K562 (cell line): Measurements from ENCODE around the gene RDM1. TPM values are rescaled to one million over a fixed set of nuclear protein-coding genes. Genes with fewer than 3 reads are reported as not detected.

Source experiments
- ATAC-seq: fragments of 200-7000 bp; cut with Tn5 transposase; 3 replicates; pipeline ENCODE4 v1.9.1; 2020; ENCODE audit warnings: moderate library complexity
- BruUV-seq: library from RNA; stranded (reverse); fragments of 400-500 nt; replicated peaks from 2 replicates; lab custom pipeline; 2021; lab: Mats Ljungman, UMichigan
- CTCF ChIA-PET: fragments of 300-600 bp; formaldehyde crosslinking; extraction: SDS; loops from one replicate; lab custom pipeline; 2021; ENCODE audit warnings: low intra/inter-chr PET ratio; lab: Yijun Ruan, JAX
- POLR2A ChIA-PET: fragments of 300-600, 350-650 bp; sonication (Branson Sonifier 250); formaldehyde crosslinking; extraction: SDS; loops from one replicate; lab custom pipeline; 2021; ENCODE audit warnings: antibody characterized with exemption, inconsistent platforms; lab: Yijun Ruan, JAX
- DNase-seq, 4 experiments: peaks; one replicate each; pipeline versions ENCODE4 v3.0.0 to v3.0.0-alpha.2; 2011 to 2018; ENCODE audit warnings: low spot score in 3 of 4, mixed read lengths in 3 of 4; ENCODE audit errors: extremely low read depth in 1 of 4
- FAIRE-seq: peaks from 2 replicates; lab custom pipeline; 2011; peaks lifted over from hg19 to GRCh38; lab: Jason Lieb, UNC
- H2AFZ ChIP-seq: 2 replicates; pipeline ENCODE4 v1.6.0; 2011; ENCODE audit warnings: low read depth, low read length, control low read depth, inconsistent platforms
- H3K27ac ChIP-seq: fragments of 200-600 bp; 3 replicates; pipeline ENCODE4 v1.8.0; 2011; ENCODE audit warnings: low read depth, mild to moderate bottlenecking, control low read depth, inconsistent platforms, low read length, moderate library complexity, mixed read lengths; ENCODE audit errors: extremely low read depth
- H3K27me3 ChIP-seq, 2 experiments: fragments of 300-600 bp in 1 of 2; 2 replicates in 1 of 2; 3 replicates in 1 of 2; pipeline versions ENCODE4 v1.6.0 to v1.8.0; 2011; ENCODE audit warnings: inconsistent platforms in 2 of 2, low read length in 2 of 2, mild to moderate bottlenecking in 1 of 2, mixed read lengths in 1 of 2, moderate library complexity in 1 of 2; ENCODE audit not compliant: control insufficient read depth in 2 of 2, insufficient read depth in 2 of 2
- H3K36me3 ChIP-seq: fragments of 300-600 bp; 3 replicates; pipeline ENCODE4 v1.8.0; 2011; ENCODE audit warnings: mild to moderate bottlenecking, low read length, inconsistent platforms; ENCODE audit not compliant: control insufficient read depth, insufficient read depth
- H3K4me1 ChIP-seq, 2 experiments: fragments of 200-600 bp in 1 of 2; replicated peaks in 1 of 2; 2 replicates in 1 of 2; 3 replicates in 1 of 2; pipeline versions ENCODE4 v1.5.1 to v1.8.0; 2011; ENCODE audit warnings: inconsistent platforms in 2 of 2, low read length in 2 of 2, mild to moderate bottlenecking in 1 of 2, mixed read lengths in 1 of 2, moderate library complexity in 1 of 2; ENCODE audit not compliant: control insufficient read depth in 2 of 2, insufficient read depth in 2 of 2
- H3K4me2 ChIP-seq: 2 replicates; pipeline ENCODE4 v1.6.1; 2011; ENCODE audit warnings: low read length, control low read depth, inconsistent platforms, mixed read lengths; ENCODE audit not compliant: insufficient read depth
- H3K4me3 ChIP-seq: fragments of 200-600 bp; sonication (generic), shearing (Covaris generic); 2 replicates; pipeline ENCODE4 v1.5.1; 2016; ENCODE audit warnings: control low read depth, inconsistent platforms
- H3K79me2 ChIP-seq: fragments of 200-600 bp; 3 replicates; pipeline ENCODE4 v1.8.0; 2011; ENCODE audit warnings: low read length, inconsistent platforms; ENCODE audit not compliant: control insufficient read depth, insufficient read depth
- H3K9ac ChIP-seq, 2 experiments: 2 replicates each; pipeline versions ENCODE4 v1.6.0 to v1.6.1; 2011; ENCODE audit warnings: low read depth in 2 of 2, low read length in 2 of 2, control low read depth in 1 of 2, inconsistent platforms in 1 of 2, mild to moderate bottlenecking in 1 of 2, mixed read lengths in 1 of 2; ENCODE audit not compliant: insufficient read depth in 1 of 2
- H3K9me1 ChIP-seq: one replicate; pipeline ENCODE4 v1.6.0; 2011; ENCODE audit warnings: inconsistent platforms, mild to moderate bottlenecking, low read length, moderate library complexity; ENCODE audit not compliant: control insufficient read depth, insufficient read depth
- H3K9me3 ChIP-seq: replicated peaks from 2 replicates; pipeline ENCODE4 v1.5.1; 2011; ENCODE audit warnings: low read depth, low read length, inconsistent platforms; ENCODE audit not compliant: control insufficient read depth, insufficient read depth
- H4K20me1 ChIP-seq: replicated peaks from 2 replicates; pipeline ENCODE4 v1.6.1; 2011; ENCODE audit warnings: low read length, inconsistent platforms, mixed read lengths; ENCODE audit not compliant: control insufficient read depth, insufficient read depth
- ARID1B ChIP-seq: fragments of 450-650 bp; IDR thresholded peaks from 2 replicates; pipeline ENCODE4 v1.6.1; 2016; ENCODE audit warnings: antibody characterized with exemption, mild to moderate bottlenecking, inconsistent platforms
- BACH1 ChIP-seq: fragments of 200-800 bp; sonication (Bioruptor generic); IDR thresholded peaks from 2 replicates; pipeline ENCODE4 v1.6.1; 2016; ENCODE audit warnings: missing genetic modification characterization, missing compliant biosample characterization
- BRF1 ChIP-seq: IDR thresholded peaks from 3 replicates; pipeline ENCODE4 v1.6.1; 2011; ENCODE audit warnings: borderline replicate concordance, mild to moderate bottlenecking; ENCODE audit not compliant: insufficient read length; ENCODE audit errors: extremely low read depth
- CBX2 ChIP-seq: fragments of 200-600 bp; sonication (generic); IDR thresholded peaks from one replicate; pipeline ENCODE4 v1.6.1; 2012; ENCODE audit warnings: mild to moderate bottlenecking, low read length, inconsistent platforms; ENCODE audit not compliant: insufficient read depth, poor library complexity, severe bottlenecking
- FOXJ3 ChIP-seq: sonication (generic); formaldehyde crosslinking; IDR thresholded peaks from 2 replicates; pipeline ENCODE4 v1.4.0; 2020; ENCODE audit warnings: mild to moderate bottlenecking, missing genetic modification reagents
- GATAD2B ChIP-seq: fragments of 450-650 bp; IDR thresholded peaks from 2 replicates; pipeline ENCODE4 v1.6.1; 2017; ENCODE audit warnings: mild to moderate bottlenecking, borderline replicate concordance
- IRF2 ChIP-seq: sonication (generic); formaldehyde crosslinking; IDR thresholded peaks from 2 replicates; pipeline ENCODE4 v1.8.1; 2022; ENCODE audit warnings: mild to moderate bottlenecking, missing genetic modification reagents
- MXI1 ChIP-seq: IDR thresholded peaks from 2 replicates; pipeline ENCODE4 v1.6.1; 2011; ENCODE audit warnings: low read depth, mild to moderate bottlenecking, improper control_type of control experiment, low read length
- NR1H2 ChIP-seq: sonication (generic); formaldehyde crosslinking; IDR thresholded peaks from 2 replicates; pipeline ENCODE4 v1.4.0; 2020; ENCODE audit warnings: mild to moderate bottlenecking, missing genetic modification reagents
- POLR2A ChIP-seq: fragments of 450-650 bp; conservative IDR thresholded peaks from 2 replicates; pipeline ENCODE4 v1.6.1; 2016
- PRMT5 ChIP-seq: sonication (generic); formaldehyde crosslinking; IDR thresholded peaks from 2 replicates; pipeline ENCODE4 v1.5.0; 2020; ENCODE audit warnings: missing genetic modification reagents
- SIX5 ChIP-seq, 2 experiments: IDR thresholded peaks; 2 replicates each; pipeline ENCODE4 v1.6.1; 2011; ENCODE audit warnings: low read length in 2 of 2, borderline replicate concordance in 1 of 2, low read depth in 1 of 2, mild to moderate bottlenecking in 1 of 2, moderate library complexity in 1 of 2; ENCODE audit not compliant: insufficient read depth in 1 of 2
- THRAP3 ChIP-seq: fragments of 450-650 bp; IDR thresholded peaks from 2 replicates; pipeline ENCODE4 v1.6.1; 2016; ENCODE audit warnings: mild to moderate bottlenecking, inconsistent platforms, borderline replicate concordance
- ZBTB1 ChIP-seq: sonication (generic); formaldehyde crosslinking; IDR thresholded peaks from 2 replicates; pipeline ENCODE4 v1.8.1; 2023; ENCODE audit warnings: missing genetic modification reagents, low read depth, mild to moderate bottlenecking, borderline replicate concordance
- ZBTB17 ChIP-seq: fragments of 450-650 bp; formaldehyde crosslinking; IDR thresholded peaks from 2 replicates; pipeline ENCODE4 v1.4.0; 2020; ENCODE audit warnings: mild to moderate bottlenecking
- ZNF133 ChIP-seq: fragments of 250-450 bp; sonication (Bioruptor Pico); IDR thresholded peaks from 2 replicates; pipeline ENCODE4 v1.4.0; 2020; ENCODE audit warnings: mild to moderate bottlenecking
- ZNF146 ChIP-seq: IDR thresholded peaks from one replicate; pipeline ENCODE4 v1.6.1; 2018; ENCODE audit warnings: missing compliant biosample characterization; ENCODE audit not compliant: unreplicated experiment
- ZNF24 ChIP-seq: fragments of 450-650 bp; IDR thresholded peaks from 2 replicates; pipeline ENCODE4 v1.6.1; 2016
- ZNF347 ChIP-seq: fragments of 450-650 bp; formaldehyde crosslinking; IDR thresholded peaks from 2 replicates; pipeline ENCODE4 v1.4.0; 2020; ENCODE audit warnings: low read depth, mild to moderate bottlenecking, moderate library complexity
- ZNF696 ChIP-seq: fragments of 250-450 bp; sonication (Bioruptor Pico); conservative IDR thresholded peaks from 2 replicates; pipeline ENCODE4 v1.4.0; 2020; ENCODE audit warnings: mild to moderate bottlenecking, moderate library complexity
- ZNF699 ChIP-seq: fragments of 250-450 bp; sonication (Bioruptor Pico); IDR thresholded peaks from 2 replicates; pipeline ENCODE4 v1.8.0; 2021; ENCODE audit warnings: mild to moderate bottlenecking, moderate library complexity; ENCODE audit not compliant: insufficient replicate concordance
- ZZZ3 ChIP-seq: fragments of 450-650 bp; IDR thresholded peaks from 2 replicates; pipeline ENCODE4 v1.6.1; 2016; ENCODE audit warnings: antibody characterized with exemption, mild to moderate bottlenecking, moderate library complexity
- WGBS: fragments of 100-300 bp; shearing (Covaris generic); methylation state at CpG from one replicate; pipeline ENCODE4 v1.1.6; 2016; ENCODE audit warnings: low coverage, mixed read lengths; ENCODE audit not compliant: insufficient coverage; ENCODE audit errors: missing lambda C conversion rate; 5-methylcytosine and 5-hydroxymethylcytosine counted together
- in situ Hi-C: fragments of 300-500 bp; cut with MboI; formaldehyde crosslinking; loops from 4 replicates; pipeline ENCODE4 v1.15.0; 2018; ENCODE audit warnings: inconsistent platforms, mixed read lengths
- intact Hi-C: fragments of 100-400 bp; cut with micrococcal nuclease; formaldehyde crosslinking; loops from 2 replicates; pipeline ENCODE4 v1.14.2; 2022
- polyA plus RNA-seq, 8 experiments: library from polyadenylated mRNA; depleted of rRNA in 4 of 8; stranded (reverse) in 5 of 8; unstranded in 3 of 8; fragments of >200 nt; fragmentation: Nextera tagmentation in 2 of 8; fragmentation: Illumina TruSeq in 1 of 8; extraction: Ambion mirVana in 2 of 8; extraction: Trizol in 1 of 8; gene quantifications; 2 replicates each; pipeline versions ENCODE4 v1.2.1 to v1.2.3, GENCODE V29; 2011 to 2014; ENCODE audit warnings: inconsistent platforms in 1 of 8, missing spikeins in 1 of 8
- total RNA-seq, 7 experiments: library from RNA; depleted of rRNA in 6 of 7; stranded (reverse); fragments of >200 nt in 6 of 7; fragmentation: Illumina TruSeq in 2 of 7; extraction: Trizol in 2 of 7; gene quantifications; 2 replicates each; pipeline versions ENCODE4 v1.2.1 to v1.2.3, GENCODE V29; 2011 to 2021; ENCODE audit warnings: low replicate concordance in 1 of 7
- TF ChIP-seq, protein P1 (sequence below): fragments of 450-650 bp; IDR thresholded peaks from 2 replicates; pipeline ENCODE4 v1.6.1; 2016

The RDM1 gene
- total and polyA plus RNA-seq, 9 of the 15 experiments (the other 6 are each of a cell fraction or from before 2014, with no cell fraction given) = 2.5 to 11.2 (median 5.4) TPM

DNA sequence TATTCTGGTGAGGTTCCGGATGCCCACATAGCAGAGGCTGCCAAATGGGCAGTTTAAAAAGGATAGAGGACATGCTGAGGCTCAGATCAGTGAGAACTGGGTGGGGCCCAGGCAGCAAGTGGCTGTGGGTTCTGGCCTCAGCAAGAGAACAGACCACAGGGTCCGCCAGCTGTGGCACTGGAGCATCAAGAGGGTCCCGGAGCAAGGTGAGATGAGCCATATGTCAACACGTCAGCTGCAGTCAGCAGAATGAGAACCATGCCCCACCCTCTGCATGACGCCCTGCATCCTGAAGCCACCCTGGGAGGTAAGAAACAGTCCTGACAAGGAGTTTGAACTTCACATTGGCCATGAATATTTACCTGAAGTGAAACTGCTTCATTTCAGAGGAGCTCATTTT, 30.3 kb downstream of the RDM1 start (continued):
- no peak for TF ChIP-seq ZNF696 (CRISPR knock-in tag)
- TF ChIP-seq, all 486 proteins: peak for 0

DNA sequence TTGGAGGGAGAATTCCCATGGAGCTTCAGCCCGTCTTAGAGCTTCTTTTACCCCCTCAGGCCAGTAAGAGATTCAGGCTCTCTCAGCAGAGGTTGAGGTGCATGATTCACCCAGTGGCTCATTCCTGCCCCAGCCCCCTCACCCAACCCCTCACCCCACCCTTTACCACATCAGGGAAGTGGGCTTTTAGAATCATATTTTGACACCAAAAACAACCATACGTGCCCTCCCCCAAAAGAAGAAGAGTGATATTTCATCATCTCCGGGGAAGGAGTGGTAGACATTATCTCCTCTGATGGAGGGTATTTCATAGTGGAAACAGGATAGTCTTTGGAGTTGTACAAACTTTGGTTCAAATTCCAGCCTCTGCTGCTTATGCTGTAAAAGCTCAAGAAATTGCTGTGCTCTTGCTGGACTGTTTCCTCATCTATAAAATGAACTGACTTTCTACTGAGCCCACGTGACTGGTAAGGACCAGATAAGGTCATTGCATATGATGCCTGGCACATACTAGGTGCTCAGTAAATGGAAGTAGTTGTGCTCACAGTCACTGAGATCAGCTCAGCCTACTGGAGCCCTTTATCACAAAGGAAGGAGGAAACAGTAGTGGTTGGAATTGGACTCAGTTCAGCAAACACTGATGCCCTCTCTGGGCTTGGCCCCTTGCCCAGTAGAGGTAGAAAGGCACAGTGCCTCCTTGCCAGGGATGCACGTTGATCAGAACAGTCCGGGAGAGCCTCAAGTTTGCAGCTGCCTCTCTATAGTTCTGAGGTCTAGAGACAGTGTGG, 32.1 kb downstream of the RDM1 start:
- Histone ChIP-seq H3K4me2 (no peak overlapping the region), H3K27me3 (no peaks in the 10 kb centered on the region), H3K4me3 (no peak overlapping the region), H3K4me1 (peaks cover 9 to 27% of the 10 kb centered on the region in 2 experiments; a peak in 4 of 5 replicates), H3K9ac (no peak overlapping the region), H4K20me1 (no peaks in the 10 kb centered on the region), H3K27ac (no peak overlapping the region), H2AFZ (peak overlapping the region; percentile 52; the same call in 1 of the 2 replicates), H3K9me3 (no peaks in the 10 kb centered on the region), H3K9me1 (no peaks in the 10 kb centered on the region), H3K79me2 (no peaks in the 10 kb centered on the region), H3K36me3 (no peaks in the 10 kb centered on the region)
- ATAC-seq = peak; percentile 31; the same call in 2 of the 3 replicates
- in situ Hi-C loops = no loop called here
- ChIA-PET CTCF (no interaction called here), POLR2A (interaction anchor here (0.8 to 1.6 kb wide), 3 partner anchors 9 to 32 kb away, joined by 4 read pairs; partner anchors contain the start of gene RDM1)
- no peak for FAIRE-seq
- 25% methylated on average over 6 of the region's 6 CpGs for WGBS
- no TSS peak for BruUV-seq
- DNase-seq = no peak
- intact Hi-C loops = no loop called here
- TF ChIP-seq PRMT5 (CRISPR knock-in tag) (no peak), BRF1 (no peak), THRAP3 (no peak), ZNF24 (no peak), ZZZ3 (no peak), BACH1 (tag) (0 out of 2 replicates have a peak, but pooled peaks have one; percentile 40), GATAD2B (no peak), ZNF347 (CRISPR knock-in tag) (no peak), ZNF699 (CRISPR knock-in tag) (no peak), IRF2 (CRISPR knock-in tag) (no peak), ZBTB1 (CRISPR knock-in tag) (no peak), ARID1B (no peak), NR1H2 (CRISPR knock-in tag) (no peak), FOXJ3 (CRISPR knock-in tag) (no peak), CBX2 (no peak), POLR2A (no peak), SIX5 (IDR thresholded peaks at IDR 0.05; ENCODE audit: borderline replicate concordance in 1 of 2, insufficient read depth in 1 of 2, low read depth in 1 of 2, low read length in 2 of 2) (no peak), ZBTB17 (CRISPR knock-in tag) (no peak), ZNF133 (CRISPR knock-in tag) (no peak), MXI1 (no peak), ZNF146 (CRISPR knock-in tag) (no peak)
- TF ChIP-seq, protein P1, sequence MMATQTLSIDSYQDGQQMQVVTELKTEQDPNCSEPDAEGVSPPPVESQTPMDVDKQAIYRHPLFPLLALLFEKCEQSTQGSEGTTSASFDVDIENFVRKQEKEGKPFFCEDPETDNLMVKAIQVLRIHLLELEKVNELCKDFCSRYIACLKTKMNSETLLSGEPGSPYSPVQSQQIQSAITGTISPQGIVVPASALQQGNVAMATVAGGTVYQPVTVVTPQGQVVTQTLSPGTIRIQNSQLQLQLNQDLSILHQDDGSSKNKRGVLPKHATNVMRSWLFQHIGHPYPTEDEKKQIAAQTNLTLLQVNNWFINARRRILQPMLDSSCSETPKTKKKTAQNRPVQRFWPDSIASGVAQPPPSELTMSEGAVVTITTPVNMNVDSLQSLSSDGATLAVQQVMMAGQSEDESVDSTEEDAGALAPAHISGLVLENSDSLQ = no peak
